Measurements from ENCODE around the gene CTLA4. TPM values are rescaled to one million over a fixed set of nuclear protein-coding genes. Genes with fewer than 3 reads are reported as not detected.

The CTLA4 gene
- total and polyA plus RNA-seq, 7 experiments from 2014 or later: 1.9 to 36.7 (median 10.7) TPM

DNA sequence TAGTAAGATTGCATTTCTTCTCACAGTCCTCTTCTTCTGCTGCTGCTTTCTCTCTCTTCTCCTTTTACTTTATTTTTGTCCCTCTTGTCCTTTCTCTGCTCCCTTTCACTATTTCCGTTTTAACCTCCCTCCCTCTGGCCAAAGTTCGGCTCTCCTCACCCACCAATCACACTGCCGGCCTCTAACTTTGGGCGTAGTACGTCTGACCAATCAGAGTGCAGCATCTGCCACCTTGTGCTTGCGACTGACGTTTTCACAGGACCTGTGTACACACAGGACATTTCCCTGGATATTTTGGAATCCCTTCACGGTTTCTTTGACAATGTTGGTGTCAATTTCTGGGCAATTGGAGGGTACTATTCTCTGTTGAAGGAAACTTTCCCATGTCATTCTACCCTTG, 46.4 kb downstream of the CTLA4 start:
- Histone ChIP-seq H3K36me3 (ENCODE audit: control insufficient read depth in 2 of 3, insufficient read depth in 3 of 3, low read length in 3 of 3) (no peaks in the 10 kb centered on the region), H3K27ac (ENCODE audit: low read depth, low read length) (no peak overlapping the region), H3K4me1 (ENCODE audit: control insufficient read depth in 2 of 2, insufficient read depth in 2 of 2, low read length in 2 of 2) (peaks cover 3 to 6% of the 10 kb centered on the region in 2 donors), H3K27me3 (ENCODE audit: control insufficient read depth in 2 of 2, insufficient read depth in 2 of 2, low read length in 2 of 2) (no peaks in the 10 kb centered on the region), H3K9me3 (ENCODE audit: control insufficient read depth in 2 of 3, low read length in 3 of 3) (no peaks in the 10 kb centered on the region), H3K4me3 (ENCODE audit: low read length) (no peak overlapping the region)
- CTCF ChIA-PET: interaction anchor here (0.8 kb wide), 1 partner anchor 429 kb away, joined by 3 read pairs; no protein-coding TSS in a partner anchor
- DNase-seq (no peak), ATAC-seq (no peak)
- peak overlapping the region in 2 of 9 donors; percentile 11 to 67 for H3K27ac Mint-ChIP-seq
- intact Hi-C loops (cut with micrococcal nuclease): loop anchor here in 1 of 2 donors (2.0 to 5.0 kb wide), 2 partner anchors 91 to 257 kb away; no protein-coding TSS in a partner anchor
- H3K4me3 Mint-ChIP-seq: no peak overlapping the region
- no peaks in the 10 kb centered on the region for H3K9me3 Mint-ChIP-seq
- H3K4me1 Mint-ChIP-seq: peaks cover 7 to 37% (median 13%) of the 10 kb centered on the region in 7 donors
- H3K36me3 Mint-ChIP-seq: no peaks in the 10 kb centered on the region
- H3K27me3 Mint-ChIP-seq: peaks cover 0 to 10% (median 0%) of the 10 kb centered on the region in 5 donors
- POLR2A ChIA-PET: no interaction called here

DNA sequence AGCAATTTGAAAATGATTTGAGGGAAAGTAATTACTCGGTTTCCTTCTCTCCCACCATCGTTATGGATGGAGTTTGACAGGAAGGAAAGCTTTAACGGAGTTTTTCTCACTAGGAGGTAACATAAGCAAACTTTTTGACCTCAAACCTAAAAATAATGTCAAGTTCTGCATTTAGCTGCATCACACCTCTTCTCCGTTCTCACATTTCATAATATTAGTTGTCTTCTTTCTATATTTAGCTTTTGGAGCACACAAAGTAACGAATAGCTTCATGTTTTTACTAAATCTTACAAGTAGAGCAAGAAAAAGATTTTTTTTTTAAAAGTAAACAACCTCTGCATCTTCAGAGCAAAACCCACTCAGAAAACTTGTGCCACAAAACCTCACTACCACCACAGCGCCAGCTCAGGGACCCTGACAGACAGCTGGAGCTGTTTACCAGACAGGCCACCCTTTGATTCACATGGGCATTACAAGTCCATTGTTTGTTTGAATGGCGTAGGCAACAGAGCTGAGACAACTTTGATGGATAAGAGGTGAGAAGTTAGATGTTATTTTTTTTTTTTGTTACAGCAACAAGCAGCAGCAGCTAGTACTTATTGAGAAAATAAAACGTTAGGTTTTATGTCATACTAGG, 47.1 kb downstream of the CTLA4 start:
- ATAC-seq: peak; percentile 54
- H3K27ac Mint-ChIP-seq: peak overlapping the region in 1 of 9 donors; percentile 15
- H3K9me3 ChIP-seq (ENCODE audit: control insufficient read depth in 2 of 3, low read length in 3 of 3): no peaks in the 10 kb centered on the region
- H3K4me3 ChIP-seq (ENCODE audit: low read length): no peak overlapping the region
- DNase-seq: no peak
- no peaks in the 10 kb centered on the region for H3K9me3 Mint-ChIP-seq
- no peak overlapping the region for H3K27ac ChIP-seq (ENCODE audit: low read depth, low read length)
- ChIA-PET CTCF (interaction anchor here (0.6 to 0.8 kb wide), 3 partner anchors 41 to 430 kb away, joined by 3 to 4 read pairs (median 3); no protein-coding TSS in a partner anchor), POLR2A (interaction anchor here (1.2 kb wide), 1 partner anchor 68 kb away, joined by 5 read pairs; no protein-coding TSS in a partner anchor)
- H3K4me1 ChIP-seq (ENCODE audit: control insufficient read depth in 2 of 2, insufficient read depth in 2 of 2, low read length in 2 of 2): peaks cover 0 to 3% of the 10 kb centered on the region in 2 donors
- no peaks in the 10 kb centered on the region for H3K36me3 Mint-ChIP-seq
- H3K36me3 ChIP-seq (ENCODE audit: control insufficient read depth in 2 of 3, insufficient read depth in 3 of 3, low read length in 3 of 3): no peaks in the 10 kb centered on the region
- peaks cover 0 to 10% (median 0%) of the 10 kb centered on the region in 5 donors for H3K27me3 Mint-ChIP-seq
- H3K27me3 ChIP-seq (ENCODE audit: control insufficient read depth in 2 of 2, insufficient read depth in 2 of 2, low read length in 2 of 2): no peaks in the 10 kb centered on the region
- peaks cover under 1 to 30% (median 7%) of the 10 kb centered on the region in 7 donors for H3K4me1 Mint-ChIP-seq
- intact Hi-C loops (cut with micrococcal nuclease): loop anchor here in 1 of 2 donors (5.0 kb wide), 1 partner anchor 257 kb away; no protein-coding TSS in a partner anchor
- no peak overlapping the region for H3K4me3 Mint-ChIP-seq

- ChIA-PET POLR2A (interaction anchor here (1.2 kb wide), 1 partner anchor 68 kb away, joined by 5 read pairs; no protein-coding TSS in a partner anchor), CTCF (interaction anchor here (0.6 kb wide), 1 partner anchor 156 kb away, joined by 3 read pairs; no protein-coding TSS in a partner anchor)
- H3K27me3 ChIP-seq (ENCODE audit: control insufficient read depth in 2 of 2, insufficient read depth in 2 of 2, low read length in 2 of 2): no peaks in the 10 kb centered on the region
- ATAC-seq (no peak), DNase-seq (no peak)
- Mint-ChIP-seq H3K36me3 (no peaks in the 10 kb centered on the region), H3K27me3 (peaks cover 0 to 10% (median 0%) of the 10 kb centered on the region in 5 donors), H3K4me3 (no peak overlapping the region), H3K4me1 (peaks cover 0 to 27% (median 7%) of the 10 kb centered on the region in 7 donors), H3K27ac (no peak overlapping the region), H3K9me3 (no peaks in the 10 kb centered on the region)
- H3K4me3 ChIP-seq (ENCODE audit: low read length): no peak overlapping the region
- H3K36me3 ChIP-seq (ENCODE audit: control insufficient read depth in 2 of 3, insufficient read depth in 3 of 3, low read length in 3 of 3): no peaks in the 10 kb centered on the region
- peaks cover 0 to 3% of the 10 kb centered on the region in 2 donors for H3K4me1 ChIP-seq (ENCODE audit: control insufficient read depth in 2 of 2, insufficient read depth in 2 of 2, low read length in 2 of 2)
- H3K9me3 ChIP-seq (ENCODE audit: control insufficient read depth in 2 of 3, low read length in 3 of 3): no peaks in the 10 kb centered on the region
- intact Hi-C loops (cut with micrococcal nuclease): no loop called here
- no peak overlapping the region for H3K27ac ChIP-seq (ENCODE audit: low read depth, low read length)
Observed at GRCh38 chr2:203915256-203915655, 47.7 kb downstream of the CTLA4 start.

DNA sequence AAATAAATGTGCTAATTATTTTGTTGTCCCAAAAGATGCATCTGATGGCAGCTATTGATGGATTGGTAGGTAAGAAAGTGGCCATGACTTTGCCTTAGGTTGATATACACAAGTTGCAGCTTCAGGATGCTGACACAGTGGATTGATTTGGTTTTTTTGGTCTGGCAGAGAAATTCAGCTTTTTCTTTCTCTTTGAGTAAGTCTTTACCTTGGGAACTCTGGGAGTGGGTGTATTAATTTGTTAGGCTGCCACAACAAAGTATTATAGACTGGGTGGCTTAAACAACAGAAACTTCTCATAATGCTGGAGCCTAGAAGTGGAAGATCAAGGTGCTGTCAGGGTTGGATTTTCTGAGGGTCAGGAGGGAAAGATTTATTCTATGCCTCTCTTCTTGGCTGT, 49.2 kb downstream of the CTLA4 start:
- ATAC-seq (no peak), DNase-seq (no peak)
- POLR2A ChIA-PET: interaction anchor here (0.7 kb wide), 1 partner anchor 32 kb away, joined by 6 read pairs; no protein-coding TSS in a partner anchor
- Mint-ChIP-seq H3K9me3 (no peaks in the 10 kb centered on the region), H3K4me1 (peaks cover 0 to 25% (median 7%) of the 10 kb centered on the region in 7 donors), H3K36me3 (no peaks in the 10 kb centered on the region), H3K27me3 (peaks cover 0 to 13% (median 0%) of the 10 kb centered on the region in 5 donors), H3K27ac (peak overlapping the region in 1 of 9 donors; percentile 1), H3K4me3 (no peak overlapping the region)
- no peaks in the 10 kb centered on the region for H3K9me3 ChIP-seq (ENCODE audit: control insufficient read depth in 2 of 3, low read length in 3 of 3)
- H3K4me1 ChIP-seq (ENCODE audit: control insufficient read depth in 2 of 2, insufficient read depth in 2 of 2, low read length in 2 of 2): peaks cover 0 to 3% of the 10 kb centered on the region in 2 donors
- CTCF ChIA-PET: interaction anchor here (1.0 kb wide), 1 partner anchor 12 kb away, joined by 5 read pairs; no protein-coding TSS in a partner anchor
- intact Hi-C loops (cut with micrococcal nuclease): no loop called here
- H3K27me3 ChIP-seq (ENCODE audit: control insufficient read depth in 2 of 2, insufficient read depth in 2 of 2, low read length in 2 of 2): no peaks in the 10 kb centered on the region
- no peak overlapping the region for H3K27ac ChIP-seq (ENCODE audit: low read depth, low read length)
- H3K4me3 ChIP-seq (ENCODE audit: low read length): no peak overlapping the region
- H3K36me3 ChIP-seq (ENCODE audit: control insufficient read depth in 2 of 3, insufficient read depth in 3 of 3, low read length in 3 of 3): no peaks in the 10 kb centered on the region

DNA sequence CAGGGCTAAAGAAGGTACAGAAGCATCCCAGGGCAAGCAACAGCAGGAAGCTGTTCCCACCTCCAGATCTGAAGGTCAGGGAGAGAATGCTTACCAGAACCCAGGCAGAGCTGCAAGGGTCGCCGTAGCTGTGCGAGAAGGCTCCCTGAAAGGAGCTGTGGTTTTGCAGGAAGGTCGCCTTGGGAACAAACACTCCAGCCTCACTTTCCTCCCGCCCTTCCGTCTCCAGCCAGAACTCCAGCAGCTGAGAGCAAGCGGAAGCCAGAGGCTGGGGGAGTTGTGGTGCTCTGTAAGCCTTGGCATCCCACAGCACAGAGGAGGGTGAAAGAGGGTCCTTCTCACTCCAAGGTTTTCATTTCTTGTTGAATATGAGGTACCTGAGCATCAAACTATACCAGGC, 50.7 kb downstream of the CTLA4 start:
- Mint-ChIP-seq H3K4me3 (no peak overlapping the region), H3K4me1 (peaks cover 0 to 25% (median 7%) of the 10 kb centered on the region in 7 donors), H3K27me3 (peaks cover 0 to 17% (median 0%) of the 10 kb centered on the region in 5 donors), H3K27ac (no peak overlapping the region), H3K36me3 (no peaks in the 10 kb centered on the region), H3K9me3 (no peaks in the 10 kb centered on the region)
- Histone ChIP-seq H3K4me1 (ENCODE audit: control insufficient read depth in 2 of 2, insufficient read depth in 2 of 2, low read length in 2 of 2) (peaks cover 0 to 3% of the 10 kb centered on the region in 2 donors), H3K36me3 (ENCODE audit: control insufficient read depth in 2 of 3, insufficient read depth in 3 of 3, low read length in 3 of 3) (no peaks in the 10 kb centered on the region), H3K9me3 (ENCODE audit: control insufficient read depth in 2 of 3, low read length in 3 of 3) (no peaks in the 10 kb centered on the region), H3K27ac (ENCODE audit: low read depth, low read length) (no peak overlapping the region), H3K27me3 (ENCODE audit: control insufficient read depth in 2 of 2, insufficient read depth in 2 of 2, low read length in 2 of 2) (no peaks in the 10 kb centered on the region), H3K4me3 (ENCODE audit: low read length) (no peak overlapping the region)
- intact Hi-C loops (cut with micrococcal nuclease): no loop called here
- DNase-seq: no peak
- no peak for ATAC-seq
- ChIA-PET POLR2A (interaction anchor here (0.6 to 1.1 kb wide), 2 partner anchors 11 to 47 kb away, joined by 4 read pairs; no protein-coding TSS in a partner anchor), CTCF (no interaction called here)

DNA sequence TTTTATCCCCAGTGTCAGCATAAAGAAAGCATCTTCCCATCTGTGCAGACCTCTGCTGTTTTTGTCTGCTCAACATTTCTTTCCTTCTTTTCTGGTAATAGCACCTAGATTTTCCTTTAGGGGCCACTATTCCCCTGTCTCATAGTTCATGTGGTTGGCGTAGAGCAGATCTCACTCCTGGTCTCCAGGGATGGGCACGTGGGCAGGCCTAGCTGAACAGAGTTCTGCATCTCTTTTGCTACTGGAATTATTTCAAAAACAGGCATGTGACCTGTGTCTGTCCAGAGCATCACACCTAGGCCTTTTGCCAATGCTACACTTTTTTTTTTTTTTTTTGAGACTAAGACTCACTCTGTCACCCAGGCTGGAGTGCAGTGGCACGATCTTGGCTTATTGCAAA, 51.3 kb downstream of the CTLA4 start:
- POLR2A ChIA-PET: interaction anchor here (0.6 kb wide), 1 partner anchor 47 kb away, joined by 4 read pairs; no protein-coding TSS in a partner anchor
- ATAC-seq: no peak
- Histone ChIP-seq H3K4me1 (ENCODE audit: control insufficient read depth in 2 of 2, insufficient read depth in 2 of 2, low read length in 2 of 2) (peaks cover 0 to 3% of the 10 kb centered on the region in 2 donors), H3K4me3 (ENCODE audit: low read length) (no peak overlapping the region), H3K9me3 (ENCODE audit: control insufficient read depth in 2 of 3, low read length in 3 of 3) (no peaks in the 10 kb centered on the region), H3K36me3 (ENCODE audit: control insufficient read depth in 2 of 3, insufficient read depth in 3 of 3, low read length in 3 of 3) (no peaks in the 10 kb centered on the region), H3K27ac (ENCODE audit: low read depth, low read length) (no peak overlapping the region), H3K27me3 (ENCODE audit: control insufficient read depth in 2 of 2, insufficient read depth in 2 of 2, low read length in 2 of 2) (no peaks in the 10 kb centered on the region)
- no peaks in the 10 kb centered on the region for H3K9me3 Mint-ChIP-seq
- no peak overlapping the region for H3K4me3 Mint-ChIP-seq
- peaks cover 0 to 22% (median 7%) of the 10 kb centered on the region in 7 donors for H3K4me1 Mint-ChIP-seq
- CTCF ChIA-PET: interaction anchor here (1.1 to 1.3 kb wide), 2 partner anchors 59 to 260 kb away, joined by 3 to 4 read pairs; no protein-coding TSS in a partner anchor
- H3K36me3 Mint-ChIP-seq: no peaks in the 10 kb centered on the region
- intact Hi-C loops (cut with micrococcal nuclease): no loop called here
- no peak overlapping the region for H3K27ac Mint-ChIP-seq
- peaks cover 0 to 14% (median 0%) of the 10 kb centered on the region in 5 donors for H3K27me3 Mint-ChIP-seq
- DNase-seq: no peak
